MM.1S (cell line): Measurements from ENCODE around the gene CFAP206.
"Not testable (repeated sequence)": the region's sequence is repeated elsewhere in the genome, so short reads cannot be mapped to it uniquely, and the experiment has no call there.

ENCODE experiments used
- DNase-seq: peaks from one replicate; pipeline ENCODE4 v3.0.0-alpha.2; 2015
- H2AFZ ChIP-seq: fragments of 300-600 bp; sonication (generic); 2 replicates; pipeline ENCODE4 v1.6.0; 2016; ENCODE audit warnings: antibody characterized with exemption, low read length
- H3F3A ChIP-seq: fragments of 300-600 bp; sonication (generic); 2 replicates; pipeline ENCODE4 v1.6.1; 2016; ENCODE audit warnings: mild to moderate bottlenecking, antibody characterized with exemption, low read length, moderate library complexity, mixed read lengths; ENCODE audit not compliant: insufficient read depth
- H3K27ac ChIP-seq: fragments of 300-600 bp; sonication (generic); 2 replicates; pipeline ENCODE4 v1.5.1; 2016; ENCODE audit warnings: mild to moderate bottlenecking, low read length
- H3K27me3 ChIP-seq: fragments of 300-600 bp; sonication (generic); replicated peaks from 2 replicates; pipeline ENCODE4 v1.6.0; 2016; ENCODE audit warnings: low read length; ENCODE audit not compliant: insufficient read depth
- H3K36me3 ChIP-seq: fragments of 300-600 bp; sonication (generic); replicated peaks from 2 replicates; pipeline ENCODE4 v1.6.1; 2016; ENCODE audit warnings: mild to moderate bottlenecking, low read length, mixed read lengths; ENCODE audit not compliant: insufficient read depth
- H3K4me1 ChIP-seq: fragments of 300-600 bp; sonication (generic); 2 replicates; pipeline ENCODE4 v1.6.1; 2016; ENCODE audit warnings: low read length, mixed read lengths
- H3K4me2 ChIP-seq: fragments of 300-600 bp; sonication (generic); 2 replicates; pipeline ENCODE4 v1.6.0; 2016; ENCODE audit warnings: low read depth, low read length
- H3K4me3 ChIP-seq: fragments of 300-600 bp; sonication (generic); 2 replicates; pipeline ENCODE4 v1.5.1; 2016; ENCODE audit warnings: low read length, mixed read lengths
- H3K79me2 ChIP-seq: fragments of 300-600 bp; sonication (generic); 2 replicates; pipeline ENCODE4 v1.6.1; 2016; ENCODE audit warnings: mixed run types, low read length, mixed read lengths
- H3K9ac ChIP-seq: fragments of 300-600 bp; sonication (generic); 2 replicates; pipeline ENCODE4 v1.6.1; 2016; ENCODE audit warnings: low read length, mixed read lengths
- H3K9me2 ChIP-seq: fragments of 300-600 bp; sonication (generic); replicated peaks from 2 replicates; pipeline ENCODE4 v1.6.1; 2016; ENCODE audit warnings: mild to moderate bottlenecking, low read length, mixed read lengths; ENCODE audit not compliant: insufficient read depth
- H3K9me3 ChIP-seq: fragments of 300-600 bp; sonication (generic); replicated peaks from 2 replicates; pipeline ENCODE4 v1.6.1; 2016; ENCODE audit warnings: mild to moderate bottlenecking, low read length, mixed read lengths; ENCODE audit not compliant: insufficient read depth
- H4K20me1 ChIP-seq: fragments of 300-600 bp; sonication (generic); 2 replicates; pipeline ENCODE4 v1.6.1; 2016; ENCODE audit warnings: mild to moderate bottlenecking, low read length, moderate library complexity, mixed read lengths; ENCODE audit not compliant: insufficient read depth
- EZH2 ChIP-seq: fragments of 300-600 bp; sonication (generic); optimal IDR thresholded peaks from 2 replicates; pipeline ENCODE3; 2017; ENCODE audit warnings: low read depth, mild to moderate bottlenecking, antibody characterized with exemption, low read length, mixed read lengths
- EZH2phosphoT487 ChIP-seq: fragments of 300-600 bp; sonication (generic); IDR thresholded peaks from 2 replicates; pipeline ENCODE4 v1.6.1; 2018; ENCODE audit warnings: antibody characterized with exemption, low read length
- TF ChIP-seq, protein P1 (sequence below): fragments of 300-600 bp; sonication (generic); IDR thresholded peaks from 2 replicates; pipeline ENCODE4 v1.5.1; 2016; ENCODE audit warnings: antibody characterized with exemption, low read length, mixed read lengths

Gene CFAP206

DNA sequence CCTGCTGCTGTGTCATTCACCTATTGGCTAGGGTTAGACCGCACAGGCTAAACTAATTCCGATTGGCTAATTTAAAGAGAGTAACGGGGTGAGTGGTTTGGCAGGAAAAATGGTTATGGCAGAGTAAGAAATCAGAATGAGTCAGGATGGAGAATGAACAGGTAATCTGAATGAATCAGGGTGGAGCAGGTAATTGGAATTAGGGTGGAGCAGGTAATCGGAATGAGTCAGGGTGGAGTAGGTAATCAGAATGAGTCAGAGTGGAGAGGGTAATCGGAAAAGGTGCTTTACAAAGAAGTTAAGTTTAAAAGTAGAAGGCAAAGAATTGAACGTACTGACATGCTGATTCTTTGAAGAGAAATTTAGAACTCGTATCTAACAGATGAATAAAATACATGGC, 76.7 kb downstream of the CFAP206 start:
- H3K27me3 ChIP-seq, result no peaks in the 10 kb centered on the region

DNA sequence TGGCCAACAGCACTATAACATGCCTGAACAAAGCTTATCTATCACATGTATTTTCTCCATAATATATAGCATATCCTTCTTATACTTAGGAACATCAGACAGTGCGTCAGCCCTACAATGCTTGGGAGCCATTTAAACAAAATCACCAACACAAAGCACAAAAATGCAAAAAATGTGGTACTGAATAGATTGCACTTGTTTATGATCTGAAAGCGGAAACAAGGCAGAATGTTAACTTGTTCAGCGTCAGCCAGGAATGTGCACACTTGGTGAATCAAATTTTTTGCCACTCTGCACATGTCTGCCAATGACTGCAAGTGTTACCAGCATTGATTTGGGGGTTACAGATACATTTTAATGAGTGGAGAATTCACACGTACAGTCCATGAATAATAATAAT, 79.8 kb downstream of the CFAP206 start:
- no peak overlapping the region for H3K4me3 ChIP-seq
- no peaks in the 10 kb centered on the region for H3K9me2 ChIP-seq
- no peaks in the 10 kb centered on the region for H3K36me3 ChIP-seq
- H3F3A ChIP-seq, result no peaks in the 10 kb centered on the region
- H3K4me1 ChIP-seq, result no peaks in the 10 kb centered on the region
- no peaks in the 10 kb centered on the region for H4K20me1 ChIP-seq
- TF ChIP-seq, protein P1, sequence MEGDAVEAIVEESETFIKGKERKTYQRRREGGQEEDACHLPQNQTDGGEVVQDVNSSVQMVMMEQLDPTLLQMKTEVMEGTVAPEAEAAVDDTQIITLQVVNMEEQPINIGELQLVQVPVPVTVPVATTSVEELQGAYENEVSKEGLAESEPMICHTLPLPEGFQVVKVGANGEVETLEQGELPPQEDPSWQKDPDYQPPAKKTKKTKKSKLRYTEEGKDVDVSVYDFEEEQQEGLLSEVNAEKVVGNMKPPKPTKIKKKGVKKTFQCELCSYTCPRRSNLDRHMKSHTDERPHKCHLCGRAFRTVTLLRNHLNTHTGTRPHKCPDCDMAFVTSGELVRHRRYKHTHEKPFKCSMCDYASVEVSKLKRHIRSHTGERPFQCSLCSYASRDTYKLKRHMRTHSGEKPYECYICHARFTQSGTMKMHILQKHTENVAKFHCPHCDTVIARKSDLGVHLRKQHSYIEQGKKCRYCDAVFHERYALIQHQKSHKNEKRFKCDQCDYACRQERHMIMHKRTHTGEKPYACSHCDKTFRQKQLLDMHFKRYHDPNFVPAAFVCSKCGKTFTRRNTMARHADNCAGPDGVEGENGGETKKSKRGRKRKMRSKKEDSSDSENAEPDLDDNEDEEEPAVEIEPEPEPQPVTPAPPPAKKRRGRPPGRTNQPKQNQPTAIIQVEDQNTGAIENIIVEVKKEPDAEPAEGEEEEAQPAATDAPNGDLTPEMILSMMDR, result no peak
- TF ChIP-seq EZH2, result no peak
- no peak for TF ChIP-seq EZH2phosphoT487
- H3K9ac ChIP-seq, result no peak overlapping the region
- H3K79me2 ChIP-seq, result no peaks in the 10 kb centered on the region
- H3K27me3 ChIP-seq, result no peaks in the 10 kb centered on the region
- H3K27ac ChIP-seq, result no peak overlapping the region
- DNase-seq, result no peak
- H3K9me3 ChIP-seq, result no peaks in the 10 kb centered on the region
- H2AFZ ChIP-seq, result no peak overlapping the region
- no peak overlapping the region for H3K4me2 ChIP-seq

More for the DNA sequence above, 76.7 kb downstream of the CFAP206 start:
- H3K4me2 ChIP-seq, result no peak overlapping the region
- H4K20me1 ChIP-seq, result no peaks in the 10 kb centered on the region
- DNase-seq, result no peak
- H2AFZ ChIP-seq, result no peak overlapping the region
- H3K4me3 ChIP-seq, result no peak overlapping the region
- no peaks in the 10 kb centered on the region for H3K79me2 ChIP-seq
- no peak overlapping the region for H3K27ac ChIP-seq
- H3F3A ChIP-seq, result no peaks in the 10 kb centered on the region
- no peak overlapping the region for H3K9ac ChIP-seq
- H3K4me1 ChIP-seq, result no peaks in the 10 kb centered on the region
- TF ChIP-seq EZH2phosphoT487 (no peak), EZH2 (no peak)
- TF ChIP-seq, protein P1, result no peak
- no peaks in the 10 kb centered on the region for H3K36me3 ChIP-seq
- no peaks in the 10 kb centered on the region for H3K9me3 ChIP-seq
- no peaks in the 10 kb centered on the region for H3K9me2 ChIP-seq

DNA sequence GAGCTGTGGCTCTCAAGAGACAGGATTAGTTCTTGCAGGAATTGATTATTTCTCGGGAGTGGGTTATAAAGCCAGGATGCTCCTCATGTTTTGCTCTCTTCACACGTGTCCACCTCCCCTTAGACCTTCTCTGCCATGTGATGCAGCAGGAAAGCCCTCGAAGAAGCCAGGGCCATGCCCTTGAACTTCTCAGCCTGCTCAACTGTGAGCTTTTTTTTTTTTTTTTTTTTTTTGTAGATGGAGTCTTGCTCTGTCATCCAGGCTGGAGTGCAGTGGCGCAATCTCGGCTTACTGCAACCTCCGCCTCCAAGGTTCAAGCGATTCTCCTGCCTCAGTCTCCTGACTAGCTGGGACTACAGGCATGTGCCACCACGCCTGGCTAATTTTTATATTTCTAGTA, 81.6 kb downstream of the CFAP206 start:
- H4K20me1 ChIP-seq, H3K9me3 ChIP-seq, H3K79me2 ChIP-seq, H3K9ac ChIP-seq, H3K36me3 ChIP-seq, H3K27ac ChIP-seq, H2AFZ ChIP-seq, H3K27me3 ChIP-seq, H3K4me2 ChIP-seq, DNase-seq, H3F3A ChIP-seq, H3K4me3 ChIP-seq, H3K4me1 ChIP-seq, H3K9me2 ChIP-seq: not testable (repeated sequence)

DNA sequence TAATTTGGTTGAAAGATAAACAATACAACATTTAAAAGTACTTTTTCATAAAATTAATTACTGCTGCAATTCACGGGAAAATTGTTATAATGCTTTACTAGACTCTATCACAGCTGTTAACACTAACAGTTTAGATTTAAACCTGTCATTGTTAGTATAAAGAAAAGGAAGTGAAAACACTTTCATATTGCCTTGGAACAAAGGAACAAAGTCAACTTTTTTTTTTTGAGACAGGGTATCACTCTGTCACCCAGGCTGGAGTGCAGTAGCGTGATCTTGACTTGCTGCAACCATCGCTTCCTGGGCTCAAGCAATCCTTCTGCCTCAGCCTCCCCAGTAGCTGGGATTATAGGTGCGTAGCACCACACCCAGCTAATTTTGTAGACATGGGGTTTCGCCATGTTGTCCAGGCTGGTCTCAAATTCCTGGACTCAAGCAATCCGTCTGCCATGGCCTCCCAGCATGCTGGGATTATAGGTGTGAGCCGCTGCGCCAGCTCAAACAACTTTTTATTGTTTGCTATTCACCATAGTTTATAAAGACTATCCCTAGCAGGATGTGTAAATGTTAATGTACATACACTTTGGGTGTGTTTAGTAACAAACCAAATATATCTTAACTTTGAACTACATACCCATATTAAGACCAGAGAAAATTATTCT, 87.1 kb downstream of the CFAP206 start:
- H3K79me2 ChIP-seq, result no peaks in the 10 kb centered on the region
- DNase-seq, result peak; percentile 46
- H3K27ac ChIP-seq, result no peak overlapping the region

More for the DNA sequence above, 87.1 kb downstream of the CFAP206 start:
- TF ChIP-seq EZH2phosphoT487 (no peak), EZH2 (no peak)
- TF ChIP-seq, protein P1, result no peak
- no peaks in the 10 kb centered on the region for H3K9me2 ChIP-seq
- no peak overlapping the region for H2AFZ ChIP-seq
- no peaks in the 10 kb centered on the region for H3K36me3 ChIP-seq
- H3F3A ChIP-seq, result no peaks in the 10 kb centered on the region
- H4K20me1 ChIP-seq, result no peaks in the 10 kb centered on the region
- peaks cover 8% of the 10 kb centered on the region for H3K4me1 ChIP-seq
- no peak overlapping the region for H3K4me3 ChIP-seq
- H3K27me3 ChIP-seq, result no peaks in the 10 kb centered on the region
- H3K9ac ChIP-seq, result no peak overlapping the region
- H3K9me3 ChIP-seq, result no peaks in the 10 kb centered on the region
- H3K4me2 ChIP-seq, result no peak overlapping the region
